Midbrain (tissue), 1 donor: ENCODE results near the gene CEP85L.
A peak's percentile ranks its signal among the peaks of the same experiment; 100 is the strongest.

Experiments used
- DNase-seq: peaks from one replicate; lab custom pipeline; 2025; lab: John Stamatoyannopoulos, UW

CEP85L gene

DNA sequence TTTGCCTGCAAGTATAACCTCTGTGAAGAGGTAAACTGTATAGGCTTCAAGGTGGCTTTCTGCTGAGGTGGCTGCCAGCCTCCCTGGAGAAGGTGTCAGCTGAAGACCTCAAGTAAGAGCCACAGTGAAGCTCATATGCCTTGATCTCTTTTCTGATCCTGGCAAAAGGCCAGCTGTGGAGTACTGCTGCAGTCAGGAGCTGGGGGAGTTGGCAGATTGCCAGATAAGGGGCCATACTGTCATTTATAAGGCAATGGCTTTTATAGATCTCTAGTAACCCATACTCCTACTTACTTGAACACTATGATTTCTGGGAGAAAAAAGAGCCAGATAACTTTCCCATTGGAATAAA lies 8.8 kb upstream of the CEP85L start:
- no peak for DNase-seq

DNA sequence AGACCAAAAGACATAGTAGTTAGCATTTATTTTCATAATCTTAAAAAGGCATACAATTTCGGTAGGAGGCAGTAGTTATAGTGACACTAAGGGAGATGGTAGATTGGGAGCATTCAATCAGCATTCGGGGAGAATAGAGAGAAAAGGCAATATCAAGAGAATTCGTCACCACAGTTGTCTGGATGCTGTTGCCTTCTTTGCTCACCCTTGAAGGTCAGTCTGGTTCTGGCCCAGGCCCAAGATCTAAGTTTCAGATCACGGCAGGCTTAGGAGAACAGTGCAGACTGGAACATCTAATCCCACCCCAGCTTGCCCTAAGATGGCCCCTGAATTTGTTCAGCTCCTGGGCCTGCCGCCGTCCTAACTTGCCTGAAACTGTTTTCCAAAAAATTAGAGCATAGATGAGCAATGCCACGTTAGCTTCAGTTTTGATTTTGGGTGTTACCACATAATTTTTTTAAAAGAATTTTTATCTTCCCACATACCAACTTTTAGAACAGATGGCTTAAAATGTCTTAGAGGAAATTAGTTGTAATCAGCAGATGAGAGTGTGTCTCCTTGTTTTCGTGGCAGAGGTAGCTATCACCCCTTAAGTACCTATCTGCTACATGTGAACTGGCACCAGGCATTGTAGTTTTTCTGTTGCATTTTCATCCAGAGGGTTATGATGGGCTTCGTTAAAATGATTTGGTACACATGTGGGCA lies 8.3 kb upstream of the CEP85L start:
- DNase-seq, result no peak

DNA sequence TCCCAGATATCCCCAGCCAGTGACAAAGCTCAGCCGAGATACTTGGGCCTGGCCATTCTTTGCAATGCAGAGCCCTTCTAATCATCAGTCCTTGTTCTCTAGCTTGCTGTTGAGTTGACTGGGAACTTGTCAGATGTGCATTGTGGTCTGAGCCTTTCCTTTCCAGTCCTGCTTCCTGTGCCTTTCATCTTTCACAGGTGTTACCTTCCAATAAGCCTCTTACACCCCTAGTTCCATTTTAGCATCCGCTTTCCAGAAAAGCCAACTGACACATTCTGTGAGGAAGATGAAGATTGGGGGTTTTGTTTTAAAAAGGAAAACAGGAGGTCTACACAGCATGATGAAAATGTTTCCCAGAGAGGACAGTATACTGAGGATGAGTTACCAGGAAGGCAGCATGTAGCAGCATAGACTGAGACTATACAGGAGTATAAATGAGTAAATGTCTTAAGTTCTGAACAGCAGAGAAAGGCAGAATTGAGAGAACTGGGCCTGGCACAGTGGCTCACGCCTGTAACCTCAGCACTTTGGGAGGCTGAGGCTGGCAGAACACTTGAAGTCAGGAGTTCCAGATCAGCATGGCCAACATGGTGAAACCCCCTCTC lies 5.6 kb upstream of the CEP85L start:
- no peak for DNase-seq

DNA sequence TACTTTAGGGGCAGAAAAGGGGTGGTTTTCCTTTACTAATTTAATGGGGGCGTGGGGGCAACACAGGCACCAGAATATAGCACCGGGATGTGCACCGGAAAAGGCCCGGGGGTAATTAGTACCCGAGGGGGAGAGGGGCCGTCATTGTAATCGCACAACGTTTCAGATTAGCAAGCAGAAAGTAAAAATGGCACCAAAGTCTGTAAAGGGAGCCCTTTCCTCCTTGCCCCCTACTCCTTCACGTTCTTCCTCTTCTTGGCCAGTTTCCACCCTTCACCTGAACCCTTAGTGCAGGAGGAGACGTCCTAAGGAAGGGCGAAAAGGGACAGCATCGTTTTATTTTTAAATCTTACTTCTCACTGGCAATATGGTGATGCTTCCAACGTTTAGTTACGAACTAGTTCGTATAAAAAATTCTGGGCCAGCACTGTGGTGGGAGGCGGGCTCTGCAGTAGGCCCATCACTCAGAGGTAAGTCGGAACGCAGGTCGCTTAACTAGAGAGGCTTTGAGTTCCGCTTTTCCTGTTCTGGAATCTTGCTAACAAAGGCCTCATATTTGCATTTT lies 742 bp upstream of the CEP85L start:
- no peak for DNase-seq

DNA sequence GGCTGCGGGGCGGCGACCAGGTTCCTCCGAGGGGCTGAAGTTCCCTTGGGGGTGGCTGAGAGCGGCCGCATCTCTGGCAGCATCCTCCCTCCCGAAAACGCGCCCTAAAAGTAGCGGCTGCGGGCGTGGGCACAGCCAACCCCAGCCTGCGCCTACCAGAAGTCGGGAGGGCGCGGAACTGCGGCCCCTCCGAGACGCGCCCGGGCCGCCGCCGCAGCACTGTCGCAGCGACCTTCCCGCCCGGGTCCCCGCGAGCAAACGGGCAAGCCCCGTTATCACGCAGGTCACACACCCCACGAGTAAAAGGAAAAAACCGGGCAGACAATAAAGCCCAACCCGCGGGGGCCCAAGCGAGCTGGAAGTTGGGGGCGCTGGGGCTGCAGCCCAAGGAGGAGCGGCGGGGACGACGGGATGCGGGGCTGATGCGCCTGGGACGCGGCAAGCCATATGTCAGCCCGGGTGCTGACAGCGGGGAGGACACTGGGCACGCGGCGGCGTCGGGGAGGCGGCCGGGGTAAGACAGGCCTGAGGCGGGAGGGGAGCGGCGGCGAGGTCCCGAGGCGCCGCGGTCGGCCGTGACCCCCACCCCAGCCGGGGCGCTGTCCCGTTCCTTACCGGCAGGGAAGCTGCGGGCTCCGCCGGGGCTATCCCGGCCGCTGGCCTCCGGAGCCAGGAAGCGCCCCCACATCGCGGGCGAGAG lies 659 bp downstream of the CEP85L start:
- no peak for DNase-seq

DNA sequence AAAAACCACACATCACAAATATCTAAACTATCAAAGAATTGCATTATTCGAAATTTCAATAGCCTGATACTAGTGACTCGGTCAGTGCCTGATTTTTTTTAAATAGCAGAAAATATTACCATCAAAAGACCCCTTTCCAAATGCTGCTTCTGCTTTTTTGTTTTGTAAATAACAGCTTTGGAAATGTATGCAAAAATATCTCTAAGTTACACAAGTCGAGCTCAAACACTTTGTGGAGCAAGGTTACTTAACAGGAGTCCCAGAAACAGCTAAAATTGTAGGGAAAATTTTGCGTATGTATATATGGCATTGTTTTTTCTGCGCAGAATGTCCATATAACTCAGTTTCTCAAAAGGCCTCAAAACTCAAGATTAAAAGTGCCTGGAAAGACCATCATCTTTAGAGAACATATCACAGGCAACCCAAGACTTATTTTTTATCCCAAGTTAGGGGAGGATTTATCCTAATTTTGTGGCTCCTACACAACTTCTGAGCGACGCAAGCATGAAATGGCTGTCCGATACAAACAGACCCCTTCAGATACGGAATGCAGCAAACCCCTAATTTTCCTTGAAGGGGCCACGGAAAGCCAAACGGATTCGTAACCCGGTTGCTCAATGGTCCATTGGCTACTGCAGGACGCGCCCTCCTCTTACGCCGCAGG lies 1.3 kb downstream of the CEP85L start:
- peak; percentile 39 for DNase-seq

DNA sequence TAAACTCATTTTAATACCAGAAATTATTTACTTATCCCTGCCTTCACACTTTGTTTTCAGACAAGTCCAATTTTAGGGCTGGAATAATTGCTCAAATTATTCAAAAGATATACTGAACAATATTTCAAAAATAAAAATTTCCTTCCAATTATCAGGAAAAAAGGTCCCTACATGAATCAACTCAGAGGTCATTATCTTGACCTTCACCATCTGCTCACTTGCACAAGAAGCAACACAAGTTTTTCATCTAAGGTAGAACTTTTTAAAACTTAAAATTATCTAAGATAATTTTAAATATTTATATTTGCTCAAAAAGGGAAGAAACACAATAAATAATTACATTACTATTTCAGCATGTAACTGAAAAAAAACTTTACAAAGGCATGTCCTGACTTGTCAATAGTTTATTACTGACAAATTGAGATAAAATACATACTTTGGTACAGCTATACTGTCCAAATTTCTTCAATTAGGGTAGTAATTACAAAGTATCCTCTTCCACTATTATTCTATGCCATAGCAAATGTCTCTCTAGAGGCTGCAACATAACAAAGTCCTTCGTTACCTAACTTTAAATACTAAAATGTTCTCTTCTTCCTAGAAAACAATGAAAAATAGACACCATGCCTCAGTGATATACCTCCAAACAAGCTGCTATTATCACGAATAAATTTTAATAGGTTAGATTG lies 2.4 kb downstream of the CEP85L start:
- no peak for DNase-seq

DNA sequence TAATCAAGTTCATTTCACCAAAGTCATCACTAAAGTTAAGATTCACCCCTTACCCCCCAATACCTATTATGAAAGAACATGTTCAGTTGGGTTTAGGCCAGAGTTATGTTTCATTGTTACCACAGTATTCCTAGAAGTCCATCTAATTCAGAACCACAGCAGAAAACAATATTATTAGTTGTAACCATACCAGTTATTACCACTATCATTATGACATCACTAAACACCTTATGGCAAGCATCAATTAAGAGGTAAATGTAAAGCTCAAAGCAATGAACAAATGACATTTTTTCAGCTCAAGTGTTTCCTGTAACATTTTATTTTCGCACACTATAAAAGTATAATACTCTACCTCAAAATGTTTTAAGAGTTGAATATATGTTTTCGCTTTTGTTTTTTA lies 4.4 kb downstream of the CEP85L start:
- no peak for DNase-seq

DNA sequence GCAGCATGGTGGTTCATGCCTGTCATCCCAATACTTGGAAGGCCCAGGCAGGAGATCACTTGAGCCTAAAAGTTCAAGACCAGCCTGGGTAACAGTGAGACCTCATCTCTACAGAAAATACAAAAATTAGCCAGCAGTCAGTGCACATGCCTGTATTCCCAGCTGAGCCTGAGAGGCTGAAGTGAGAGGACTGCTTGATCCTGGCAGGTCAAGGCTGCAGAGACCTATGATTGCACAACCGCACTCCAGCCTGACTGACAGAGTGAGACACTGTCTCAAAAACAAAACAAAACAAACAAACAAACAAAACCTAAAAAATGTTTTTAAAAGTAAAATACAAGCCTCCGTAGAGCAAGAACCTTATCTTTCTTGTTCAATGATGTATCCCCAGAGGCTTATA lies 6.0 kb downstream of the CEP85L start:
- no peak for DNase-seq

DNA sequence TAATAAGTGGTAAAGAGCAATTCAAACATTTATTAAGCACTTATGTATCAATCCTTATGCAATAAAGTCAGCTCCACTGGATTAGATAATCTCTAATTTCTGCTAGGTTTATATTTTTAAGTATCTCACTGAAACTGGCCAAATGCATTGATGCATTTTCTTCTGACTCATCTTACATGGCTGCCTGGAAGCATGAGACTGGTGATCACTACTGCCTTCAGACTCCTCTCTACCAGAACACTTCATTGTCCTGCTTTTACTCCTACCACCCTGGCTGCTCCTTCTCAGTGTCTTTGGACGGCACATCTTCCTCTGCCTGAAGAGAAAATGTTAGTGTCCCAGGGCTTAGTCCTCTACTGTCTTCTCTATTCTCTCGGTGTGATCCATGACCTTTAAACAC lies 7.4 kb downstream of the CEP85L start:
- no peak for DNase-seq

DNA sequence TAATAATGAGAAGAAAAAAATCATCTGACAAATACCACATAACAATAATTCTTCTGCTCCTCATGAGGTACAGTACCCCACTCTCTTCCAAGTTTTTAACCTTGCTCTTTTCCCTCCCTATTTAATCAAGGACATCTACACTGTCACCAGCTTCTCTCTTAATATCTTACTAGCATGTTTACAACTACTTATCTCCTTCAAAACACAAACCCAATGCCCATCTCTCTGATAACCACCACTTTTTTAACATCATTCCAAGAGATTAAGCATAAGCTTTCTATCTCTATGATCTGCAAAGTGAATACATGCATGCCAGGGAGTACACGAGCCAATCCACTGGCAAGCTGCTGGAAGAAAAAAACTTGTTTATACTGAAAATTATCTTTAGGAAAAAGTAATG lies 10.3 kb downstream of the CEP85L start:
- no peak for DNase-seq

DNA sequence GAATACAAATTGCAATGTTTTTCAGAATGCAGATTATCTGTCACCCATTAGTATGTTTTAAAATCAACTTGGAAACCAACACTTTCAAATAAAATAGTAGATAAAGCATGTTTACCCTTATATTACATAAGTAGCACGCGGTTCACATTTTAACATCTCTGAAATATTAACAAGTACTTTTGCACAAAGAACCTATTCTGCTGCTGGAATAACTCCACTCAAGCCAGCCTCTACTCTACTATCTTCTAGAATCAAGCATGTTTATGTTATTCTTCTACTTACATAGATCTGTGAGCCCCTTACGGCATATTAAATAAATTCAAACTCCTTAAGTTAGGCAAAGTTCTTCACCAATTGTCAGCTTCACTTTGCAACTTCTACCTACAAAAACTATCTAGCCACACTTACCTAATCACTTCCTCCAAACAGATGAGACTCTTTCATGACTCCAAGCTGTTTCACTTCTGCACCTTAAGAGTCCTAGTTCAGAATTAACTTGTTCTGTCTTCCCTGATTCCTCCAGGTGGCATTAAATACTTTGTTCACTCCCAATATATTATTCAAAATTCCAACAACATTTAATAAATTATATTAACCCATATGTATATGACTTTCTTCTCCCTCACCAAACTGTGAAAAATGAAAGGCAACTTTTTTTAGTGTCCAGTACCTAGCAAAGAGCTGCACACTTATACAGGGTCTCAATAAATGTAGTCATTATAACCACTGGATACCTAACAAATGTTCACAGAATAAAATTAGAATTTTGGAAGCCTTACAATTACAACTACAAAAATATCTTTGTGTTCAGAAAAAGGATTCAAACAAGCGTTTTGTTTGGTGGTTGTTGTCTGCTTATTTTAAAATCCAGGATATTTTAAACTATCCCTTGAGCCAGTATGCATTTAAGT lies 12.1 kb downstream of the CEP85L start:
- DNase-seq, result peak; percentile 42

DNA sequence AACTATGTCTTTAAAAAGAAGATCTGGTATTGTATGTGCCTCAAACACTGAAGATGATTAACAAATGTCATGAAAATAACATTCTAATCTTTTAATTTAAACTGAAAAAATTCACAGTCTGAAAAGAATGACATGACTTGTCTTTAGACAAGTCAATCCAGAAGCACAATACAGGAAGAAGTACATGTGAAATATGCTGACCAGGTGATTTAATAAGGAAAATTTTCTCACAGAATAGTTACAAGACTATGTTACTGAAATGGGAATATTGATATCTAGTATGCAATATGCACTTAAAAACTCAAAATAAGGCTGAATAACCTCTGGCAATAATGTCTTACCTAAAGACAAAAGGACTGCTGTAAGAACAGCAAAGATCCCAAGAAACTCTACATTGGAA lies 13.1 kb downstream of the CEP85L start:
- DNase-seq, result no peak

DNA sequence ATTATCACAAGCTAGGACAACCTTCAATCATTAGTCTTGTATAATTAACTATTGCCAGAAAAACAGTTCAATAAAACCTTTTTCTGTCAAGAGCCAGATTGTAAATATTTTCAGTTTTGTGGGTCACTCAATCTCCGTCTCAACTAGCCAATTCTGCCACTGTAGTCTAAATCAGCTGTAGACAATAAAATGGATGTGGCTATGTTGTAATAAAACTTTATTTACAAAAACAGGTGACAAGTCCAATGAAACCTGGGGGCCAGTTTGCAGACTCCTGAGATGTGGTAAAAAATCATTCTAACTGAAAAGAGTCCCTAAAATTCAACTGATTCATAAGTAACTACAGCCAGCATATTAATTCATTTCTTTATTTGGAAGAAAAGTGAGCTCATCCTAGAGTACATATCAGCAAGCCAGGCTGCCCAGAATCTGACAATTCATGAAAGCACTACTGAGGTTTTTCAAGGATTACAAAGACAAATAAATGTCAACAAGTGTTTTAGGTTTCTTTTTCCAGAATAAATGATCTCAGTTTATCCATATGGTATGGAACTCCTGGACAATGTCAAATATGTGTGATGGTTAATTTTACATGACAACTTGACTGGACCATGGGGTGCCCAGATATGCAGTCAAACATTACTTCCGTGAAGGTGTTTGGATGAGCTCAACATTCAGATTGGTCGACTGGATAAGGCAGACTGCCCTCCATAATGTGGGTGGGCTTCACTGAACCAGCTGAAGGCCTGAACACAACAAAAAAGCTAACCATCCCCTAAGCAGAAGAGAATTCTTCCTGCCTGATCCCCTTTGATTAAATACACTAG lies 15.3 kb downstream of the CEP85L start:
- DNase-seq, result no peak

DNA sequence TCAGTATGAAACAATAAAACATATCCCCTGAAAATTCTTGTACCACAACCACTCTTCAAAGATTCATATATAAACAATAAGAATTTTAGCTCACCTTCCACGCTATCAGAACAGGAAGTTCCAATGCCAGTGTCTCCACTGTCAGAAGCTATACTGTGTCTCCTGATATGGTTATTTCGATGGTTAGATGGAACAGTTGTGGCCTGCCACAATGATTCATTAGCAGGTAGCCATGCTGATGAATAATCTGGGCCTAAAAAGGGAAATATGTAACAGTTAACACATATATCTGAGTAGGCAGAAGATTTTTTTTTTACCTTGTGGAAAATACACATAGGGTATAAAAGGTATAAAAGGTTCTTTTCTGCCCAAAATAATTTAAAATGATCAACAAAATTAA lies 19.0 kb downstream of the CEP85L start:
- no peak for DNase-seq

DNA sequence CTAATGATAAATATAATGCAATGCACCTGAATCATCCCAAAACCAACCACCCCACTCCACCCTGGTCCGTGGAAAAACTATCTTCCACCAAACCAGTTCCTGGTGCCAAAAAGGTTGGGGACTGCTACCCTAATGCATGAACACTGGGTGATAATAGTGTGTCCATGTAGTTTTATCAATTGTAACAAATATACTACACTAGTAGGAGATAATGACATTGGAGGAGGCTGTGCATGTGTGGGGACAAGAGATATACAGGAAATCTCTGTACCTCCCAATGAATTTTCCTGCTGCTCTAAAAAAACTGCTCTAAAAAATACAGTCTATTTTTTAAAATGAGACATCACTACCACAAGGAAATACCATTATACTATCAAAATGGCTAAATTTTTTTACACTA lies 20.5 kb downstream of the CEP85L start:
- DNase-seq, result no peak

DNA sequence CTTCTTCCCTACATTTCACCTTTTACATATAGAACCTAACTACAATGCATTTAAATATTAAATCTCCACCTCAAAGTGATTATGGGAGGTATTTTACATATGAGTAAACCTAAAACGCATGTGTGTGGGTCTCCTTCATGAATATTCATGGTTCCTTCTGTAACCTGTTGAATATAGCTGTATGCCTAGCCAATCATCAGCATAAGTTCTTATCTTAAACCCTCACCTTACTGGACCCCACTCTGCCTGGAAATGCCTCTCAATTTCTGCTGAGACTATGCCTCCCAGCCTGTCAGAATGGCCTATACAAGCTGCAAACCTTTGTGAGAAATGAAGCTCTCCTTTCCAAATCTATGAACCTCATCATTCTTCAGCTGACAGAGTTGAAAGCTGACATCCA lies 21.3 kb downstream of the CEP85L start:
- no peak for DNase-seq

DNA sequence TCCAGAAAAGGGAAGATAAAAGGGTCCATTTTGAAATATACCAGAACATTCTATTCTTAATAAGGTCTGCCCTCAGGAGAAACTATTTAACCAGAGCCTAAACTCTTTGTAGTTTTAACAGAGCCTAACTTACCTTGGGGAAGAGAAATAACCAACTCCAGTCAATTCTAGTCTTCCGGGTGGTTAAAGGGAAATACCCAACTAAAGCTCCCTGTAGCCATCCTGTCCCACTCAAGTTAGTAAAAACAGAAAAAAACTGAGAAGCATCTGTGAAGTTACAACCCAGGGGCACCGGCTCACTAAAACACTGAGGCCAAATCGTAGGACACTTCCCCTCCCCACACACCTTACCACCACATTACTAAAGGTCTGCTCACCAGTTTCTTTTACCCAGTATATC lies 23.7 kb downstream of the CEP85L start:
- no peak for DNase-seq

DNA sequence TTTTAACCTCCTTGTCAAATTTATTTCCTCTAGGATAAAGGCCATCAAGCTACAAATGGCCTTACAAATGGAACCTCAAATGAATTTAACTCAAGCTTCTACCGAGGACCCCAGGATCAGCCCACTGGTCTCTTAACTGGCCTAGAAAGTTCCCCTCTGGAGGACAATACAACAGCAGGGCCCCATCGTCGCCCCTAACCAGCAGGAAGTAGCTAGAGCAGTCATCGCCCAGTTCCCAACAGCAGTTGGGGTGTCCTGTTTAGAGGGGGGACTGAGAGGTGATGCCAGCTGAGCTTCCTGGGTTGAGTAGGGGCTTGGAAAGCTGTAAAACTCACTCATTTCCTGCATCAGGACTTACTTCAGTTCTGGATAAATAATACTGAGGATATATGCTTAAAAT lies 25.6 kb downstream of the CEP85L start:
- no peak for DNase-seq

DNA sequence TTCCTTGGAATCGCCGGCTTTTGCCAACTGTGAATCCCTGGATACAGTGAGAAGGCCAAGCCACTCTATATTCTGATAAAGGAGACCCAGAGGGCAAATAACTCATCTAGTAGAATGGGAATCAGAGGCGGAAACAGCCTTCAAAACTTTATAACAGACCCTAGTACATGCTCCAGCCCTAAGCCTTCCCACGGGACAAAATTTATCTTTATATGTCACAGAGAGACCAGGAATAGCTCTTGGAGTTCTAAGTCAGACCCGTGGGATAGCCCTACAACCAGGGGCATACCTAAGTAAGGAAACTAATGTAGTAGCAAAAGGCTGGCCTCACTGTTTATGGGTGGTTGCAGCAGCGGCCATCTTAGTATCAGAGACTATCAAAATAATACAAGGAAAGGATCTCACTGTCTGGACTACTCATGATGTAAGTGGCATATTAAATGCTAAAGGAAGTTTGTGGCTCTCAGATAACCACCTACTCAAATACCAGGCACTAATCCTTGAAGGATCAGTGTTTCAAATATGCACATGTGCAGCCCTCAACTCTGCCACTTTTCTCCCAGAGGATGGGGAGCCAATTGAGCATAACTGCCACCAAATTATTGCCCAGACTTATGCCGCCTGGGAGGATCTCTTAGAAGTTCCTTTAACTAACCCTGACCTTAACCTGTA lies 29.5 kb downstream of the CEP85L start:
- no peak for DNase-seq
